ENCODE data around the gene FBXW11.

DNA sequence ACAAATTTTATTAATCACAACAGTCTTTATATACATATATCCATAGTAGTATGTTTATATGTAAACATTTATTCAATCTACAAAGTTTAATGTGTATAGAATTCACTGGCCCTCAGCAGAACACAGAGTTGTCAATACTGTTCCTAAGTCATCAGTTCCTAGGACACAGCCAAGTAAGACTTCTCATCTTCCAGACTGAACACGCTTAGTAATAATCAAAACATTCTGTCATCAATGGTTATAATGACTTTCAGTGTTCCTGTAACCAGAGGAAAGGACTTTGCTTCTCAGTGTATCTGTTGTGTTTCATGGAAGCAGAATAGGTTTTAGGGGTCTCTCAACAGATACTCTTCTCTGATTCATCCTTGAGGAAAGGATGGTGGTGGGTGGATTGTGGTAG, 138.7 kb downstream of the FBXW11 start:
- TF ChIP-seq HDAC2 (CRISPR knock-in tag; IDR thresholded peaks at IDR 0.05): no peak
- TF ChIP-seq RAD21 (CRISPR knock-in tag; IDR thresholded peaks at IDR 0.05): no peak
- TF ChIP-seq, protein P1, sequence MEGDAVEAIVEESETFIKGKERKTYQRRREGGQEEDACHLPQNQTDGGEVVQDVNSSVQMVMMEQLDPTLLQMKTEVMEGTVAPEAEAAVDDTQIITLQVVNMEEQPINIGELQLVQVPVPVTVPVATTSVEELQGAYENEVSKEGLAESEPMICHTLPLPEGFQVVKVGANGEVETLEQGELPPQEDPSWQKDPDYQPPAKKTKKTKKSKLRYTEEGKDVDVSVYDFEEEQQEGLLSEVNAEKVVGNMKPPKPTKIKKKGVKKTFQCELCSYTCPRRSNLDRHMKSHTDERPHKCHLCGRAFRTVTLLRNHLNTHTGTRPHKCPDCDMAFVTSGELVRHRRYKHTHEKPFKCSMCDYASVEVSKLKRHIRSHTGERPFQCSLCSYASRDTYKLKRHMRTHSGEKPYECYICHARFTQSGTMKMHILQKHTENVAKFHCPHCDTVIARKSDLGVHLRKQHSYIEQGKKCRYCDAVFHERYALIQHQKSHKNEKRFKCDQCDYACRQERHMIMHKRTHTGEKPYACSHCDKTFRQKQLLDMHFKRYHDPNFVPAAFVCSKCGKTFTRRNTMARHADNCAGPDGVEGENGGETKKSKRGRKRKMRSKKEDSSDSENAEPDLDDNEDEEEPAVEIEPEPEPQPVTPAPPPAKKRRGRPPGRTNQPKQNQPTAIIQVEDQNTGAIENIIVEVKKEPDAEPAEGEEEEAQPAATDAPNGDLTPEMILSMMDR (CRISPR knock-in tag; IDR thresholded peaks at IDR 0.05): no peak
- TF ChIP-seq FOXK2 (IDR thresholded peaks at IDR 0.05): no peak
- TF ChIP-seq, protein P2, sequence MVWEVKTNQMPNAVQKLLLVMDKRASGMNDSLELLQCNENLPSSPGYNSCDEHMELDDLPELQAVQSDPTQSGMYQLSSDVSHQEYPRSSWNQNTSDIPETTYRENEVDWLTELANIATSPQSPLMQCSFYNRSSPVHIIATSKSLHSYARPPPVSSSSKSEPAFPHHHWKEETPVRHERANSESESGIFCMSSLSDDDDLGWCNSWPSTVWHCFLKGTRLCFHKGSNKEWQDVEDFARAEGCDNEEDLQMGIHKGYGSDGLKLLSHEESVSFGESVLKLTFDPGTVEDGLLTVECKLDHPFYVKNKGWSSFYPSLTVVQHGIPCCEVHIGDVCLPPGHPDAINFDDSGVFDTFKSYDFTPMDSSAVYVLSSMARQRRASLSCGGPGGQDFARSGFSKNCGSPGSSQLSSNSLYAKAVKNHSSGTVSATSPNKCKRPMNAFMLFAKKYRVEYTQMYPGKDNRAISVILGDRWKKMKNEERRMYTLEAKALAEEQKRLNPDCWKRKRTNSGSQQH (CRISPR knock-in tag; IDR thresholded peaks at IDR 0.05; ENCODE audit: low read depth): no peak
- TF ChIP-seq POLR2AphosphoS2 (IDR thresholded peaks at IDR 0.05; ENCODE audit: low read depth, low read length): no peak
- no peak for TF ChIP-seq NR2C2 (CRISPR knock-in tag; IDR thresholded peaks at IDR 0.05; ENCODE audit: borderline replicate concordance)
- TF ChIP-seq MED1 (CRISPR knock-in tag; IDR thresholded peaks at IDR 0.05): no peak
- TF ChIP-seq YY1 (IDR thresholded peaks at IDR 0.05; ENCODE audit: insufficient read depth, insufficient replicate concordance, low read depth, low read length): no peak
- TF ChIP-seq NFATC3 (CRISPR knock-in tag; IDR thresholded peaks at IDR 0.05): no peak
- TF ChIP-seq, protein P3, sequence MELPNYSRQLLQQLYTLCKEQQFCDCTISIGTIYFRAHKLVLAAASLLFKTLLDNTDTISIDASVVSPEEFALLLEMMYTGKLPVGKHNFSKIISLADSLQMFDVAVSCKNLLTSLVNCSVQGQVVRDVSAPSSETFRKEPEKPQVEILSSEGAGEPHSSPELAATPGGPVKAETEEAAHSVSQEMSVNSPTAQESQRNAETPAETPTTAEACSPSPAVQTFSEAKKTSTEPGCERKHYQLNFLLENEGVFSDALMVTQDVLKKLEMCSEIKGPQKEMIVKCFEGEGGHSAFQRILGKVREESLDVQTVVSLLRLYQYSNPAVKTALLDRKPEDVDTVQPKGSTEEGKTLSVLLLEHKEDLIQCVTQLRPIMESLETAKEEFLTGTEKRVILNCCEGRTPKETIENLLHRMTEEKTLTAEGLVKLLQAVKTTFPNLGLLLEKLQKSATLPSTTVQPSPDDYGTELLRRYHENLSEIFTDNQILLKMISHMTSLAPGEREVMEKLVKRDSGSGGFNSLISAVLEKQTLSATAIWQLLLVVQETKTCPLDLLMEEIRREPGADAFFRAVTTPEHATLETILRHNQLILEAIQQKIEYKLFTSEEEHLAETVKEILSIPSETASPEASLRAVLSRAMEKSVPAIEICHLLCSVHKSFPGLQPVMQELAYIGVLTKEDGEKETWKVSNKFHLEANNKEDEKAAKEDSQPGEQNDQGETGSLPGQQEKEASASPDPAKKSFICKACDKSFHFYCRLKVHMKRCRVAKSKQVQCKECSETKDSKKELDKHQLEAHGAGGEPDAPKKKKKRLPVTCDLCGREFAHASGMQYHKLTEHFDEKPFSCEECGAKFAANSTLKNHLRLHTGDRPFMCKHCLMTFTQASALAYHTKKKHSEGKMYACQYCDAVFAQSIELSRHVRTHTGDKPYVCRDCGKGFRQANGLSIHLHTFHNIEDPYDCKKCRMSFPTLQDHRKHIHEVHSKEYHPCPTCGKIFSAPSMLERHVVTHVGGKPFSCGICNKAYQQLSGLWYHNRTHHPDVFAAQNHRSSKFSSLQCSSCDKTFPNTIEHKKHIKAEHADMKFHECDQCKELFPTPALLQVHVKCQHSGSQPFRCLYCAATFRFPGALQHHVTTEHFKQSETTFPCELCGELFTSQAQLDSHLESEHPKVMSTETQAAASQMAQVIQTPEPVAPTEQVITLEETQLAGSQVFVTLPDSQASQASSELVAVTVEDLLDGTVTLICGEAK (IDR thresholded peaks at IDR 0.05): no peak
- TF ChIP-seq, protein P3 (CRISPR knock-in tag; IDR thresholded peaks at IDR 0.05): no peak
- TF ChIP-seq, protein P4, sequence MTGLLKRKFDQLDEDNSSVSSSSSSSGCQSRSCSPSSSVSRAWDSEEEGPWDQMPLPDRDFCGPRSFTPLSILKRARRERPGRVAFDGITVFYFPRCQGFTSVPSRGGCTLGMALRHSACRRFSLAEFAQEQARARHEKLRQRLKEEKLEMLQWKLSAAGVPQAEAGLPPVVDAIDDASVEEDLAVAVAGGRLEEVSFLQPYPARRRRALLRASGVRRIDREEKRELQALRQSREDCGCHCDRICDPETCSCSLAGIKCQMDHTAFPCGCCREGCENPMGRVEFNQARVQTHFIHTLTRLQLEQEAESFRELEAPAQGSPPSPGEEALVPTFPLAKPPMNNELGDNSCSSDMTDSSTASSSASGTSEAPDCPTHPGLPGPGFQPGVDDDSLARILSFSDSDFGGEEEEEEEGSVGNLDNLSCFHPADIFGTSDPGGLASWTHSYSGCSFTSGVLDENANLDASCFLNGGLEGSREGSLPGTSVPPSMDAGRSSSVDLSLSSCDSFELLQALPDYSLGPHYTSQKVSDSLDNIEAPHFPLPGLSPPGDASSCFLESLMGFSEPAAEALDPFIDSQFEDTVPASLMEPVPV (CRISPR knock-in tag; IDR thresholded peaks at IDR 0.05): no peak
- TF ChIP-seq CC2D1A (CRISPR knock-in tag; IDR thresholded peaks at IDR 0.05): no peak

Measured in HepG2 (cell line).